HG03159 (cell line): ENCODE measurements around the gene ZFAND3.
A peak's percentile ranks its signal among the peaks of the same experiment; 100 is the strongest.

Experiments used
- ATAC-seq: cut with Tn5 transposase; IDR thresholded peaks from one replicate; pipeline ENCODE4 v1.9.1; 2021; ENCODE audit warnings: mild to moderate bottlenecking, moderate library complexity; ENCODE audit not compliant: unreplicated experiment

The ZFAND3 gene

GRCh38 chr6:37826993-37827392, 7.5 kb downstream of the ZFAND3 start:
- no peak for ATAC-seq

DNA sequence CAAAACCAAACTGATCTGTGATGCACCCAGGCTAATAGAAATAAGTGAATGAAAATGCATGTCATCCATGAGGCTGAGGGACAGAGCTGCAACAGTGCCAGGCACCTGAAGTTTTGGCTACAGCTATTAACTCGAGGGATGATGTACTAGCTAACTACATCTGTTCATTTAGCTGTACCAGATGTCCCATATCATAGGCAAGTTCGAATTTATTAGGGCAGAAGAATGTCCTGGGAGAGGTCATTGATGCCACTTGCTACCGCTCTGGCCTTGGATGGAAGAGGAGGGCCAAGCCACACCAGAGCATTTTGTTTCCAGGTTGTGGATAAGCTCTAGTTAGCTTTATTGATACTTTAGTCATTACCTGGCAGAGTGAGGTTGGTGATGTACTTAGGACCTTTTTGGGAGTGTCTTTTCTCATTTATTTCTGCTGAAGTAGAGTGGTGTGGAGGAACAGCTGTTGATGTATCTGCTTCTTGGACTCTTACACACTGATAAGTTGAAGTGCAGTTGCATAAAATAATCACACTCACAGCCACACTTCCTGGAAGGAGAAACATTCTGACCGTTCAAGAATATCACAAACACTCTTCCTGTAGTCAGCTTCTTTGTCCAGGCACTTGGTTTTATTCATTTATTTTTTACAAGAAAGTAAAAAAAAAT, 8.2 kb downstream of the ZFAND3 start:
- ATAC-seq: no peak

- ATAC-seq: peak; percentile 52
Measured at GRCh38 chr6:37830225-37830624, 10.7 kb downstream of the ZFAND3 start.

GRCh38 chr6:37831457-37831856, 11.9 kb downstream of the ZFAND3 start:
- no peak for ATAC-seq

GRCh38 chr6:37835923-37836322, 16.4 kb downstream of the ZFAND3 start:
- ATAC-seq: no peak

- ATAC-seq: no peak
Measured at GRCh38 chr6:37838219-37838921, 18.8 kb downstream of the ZFAND3 start.

GRCh38 chr6:37840143-37840939, 20.8 kb downstream of the ZFAND3 start:
- ATAC-seq: no peak

GRCh38 chr6:37840940-37841300, 21.4 kb downstream of the ZFAND3 start:
- ATAC-seq: no peak

DNA sequence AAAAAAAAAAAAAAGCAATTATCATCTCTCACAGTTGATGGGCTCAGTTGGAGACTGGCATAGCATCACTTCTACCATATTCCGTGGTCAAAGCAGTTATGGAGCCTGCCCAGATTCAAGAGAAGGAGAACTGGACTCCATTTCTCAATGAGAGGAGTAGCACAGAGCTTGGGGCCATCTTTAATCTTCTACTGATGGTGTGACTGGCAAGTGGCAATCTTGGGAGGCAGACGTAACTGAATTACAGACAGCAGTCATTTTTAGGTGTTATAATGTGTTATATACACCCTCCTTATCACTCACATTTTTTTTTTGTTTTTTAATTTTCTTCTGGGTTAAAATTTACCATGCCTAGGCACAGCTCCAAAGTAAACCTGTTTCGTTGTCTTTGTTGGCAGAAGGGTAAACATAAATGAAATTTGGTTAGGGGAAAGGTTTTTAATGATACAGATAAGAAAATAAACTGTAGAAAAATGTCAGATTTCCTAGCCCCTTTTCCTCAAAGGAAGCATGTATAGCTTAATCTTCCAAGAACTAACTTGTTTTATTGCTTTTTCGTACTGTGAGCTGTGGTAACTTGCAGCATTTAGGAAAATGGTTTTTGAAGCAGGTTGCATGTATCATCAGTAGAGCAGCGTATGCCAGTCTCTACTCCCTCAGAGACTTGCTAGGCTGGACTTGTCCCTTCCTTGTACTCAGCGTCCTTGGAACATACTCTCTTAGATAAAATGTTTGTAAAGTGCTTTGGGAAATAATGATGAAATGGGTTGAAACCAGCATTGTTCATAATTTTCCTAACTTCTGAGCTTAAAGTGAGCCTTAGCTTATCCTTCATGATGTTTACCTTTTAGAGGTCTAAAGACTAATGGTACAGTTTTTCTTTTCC, 25.7 kb downstream of the ZFAND3 start:
- ATAC-seq: no peak

DNA sequence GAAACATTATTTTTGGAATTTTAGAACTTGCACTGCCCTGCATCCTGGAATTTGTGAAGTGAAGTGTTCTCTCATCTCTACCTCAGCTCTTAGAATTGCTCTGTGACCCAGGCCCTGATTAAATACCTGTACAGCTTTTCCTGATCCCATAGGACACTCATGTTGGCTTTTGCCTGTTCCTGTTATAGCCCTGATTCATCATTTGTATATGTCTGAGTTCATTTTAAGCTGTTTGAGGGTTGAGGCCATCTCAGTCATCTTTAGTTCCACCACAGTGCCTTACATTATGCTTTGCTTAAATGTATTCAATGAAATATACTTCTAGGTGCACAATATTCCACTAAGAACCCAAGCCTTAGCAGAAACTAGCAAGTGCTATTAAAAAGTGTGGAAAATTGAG, 26.4 kb downstream of the ZFAND3 start:
- no peak for ATAC-seq

- ATAC-seq: no peak
Measured at GRCh38 chr6:37847704-37848103, 28.2 kb downstream of the ZFAND3 start.

GRCh38 chr6:37848371-37848770, 28.8 kb downstream of the ZFAND3 start:
- ATAC-seq: no peak

DNA sequence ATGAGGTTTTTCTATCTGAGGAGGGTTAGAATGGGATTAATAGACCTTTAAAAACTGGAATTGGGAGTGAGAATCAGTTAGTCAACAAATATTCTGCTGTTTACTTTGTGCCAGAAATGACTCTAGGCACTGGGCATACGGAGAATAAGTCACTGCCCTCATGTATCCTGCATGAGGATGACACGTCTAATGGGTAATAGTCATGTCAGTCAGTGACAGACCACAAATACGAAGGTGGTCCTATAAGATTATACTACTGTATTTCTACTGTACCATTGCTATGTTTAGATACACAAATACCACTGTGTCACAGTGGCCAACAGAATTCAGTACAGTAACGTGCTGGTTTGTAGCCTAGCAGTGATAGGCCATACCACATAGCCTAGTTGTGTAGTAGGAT, 30.7 kb downstream of the ZFAND3 start:
- ATAC-seq: no peak

DNA sequence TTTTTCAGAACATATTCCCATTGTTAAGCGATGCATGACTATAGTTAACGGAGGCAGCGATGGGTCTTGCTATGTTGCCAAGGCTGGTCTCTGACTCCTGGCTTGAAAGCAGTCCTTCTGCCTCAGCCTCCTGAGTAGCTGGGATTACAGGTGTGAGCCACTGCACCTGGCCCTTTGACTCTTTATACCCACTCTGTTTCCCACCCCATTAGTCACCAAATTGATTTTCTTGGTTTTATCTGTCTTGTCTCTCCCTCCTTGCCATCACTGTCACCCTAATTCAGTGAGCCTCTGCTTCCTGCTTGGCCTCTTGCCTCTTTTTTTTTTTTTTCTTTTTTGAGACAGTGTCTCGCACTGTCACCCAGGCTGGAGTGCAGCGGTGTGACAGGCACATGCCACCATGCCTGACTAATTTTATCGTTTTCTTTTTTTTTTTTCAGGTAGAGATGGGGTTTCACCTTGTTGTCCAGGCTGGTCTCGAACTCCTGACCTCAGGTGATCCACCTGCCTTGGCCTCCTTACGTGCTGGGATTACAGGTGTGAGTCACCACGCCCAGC, 31.3 kb downstream of the ZFAND3 start:
- no peak for ATAC-seq

DNA sequence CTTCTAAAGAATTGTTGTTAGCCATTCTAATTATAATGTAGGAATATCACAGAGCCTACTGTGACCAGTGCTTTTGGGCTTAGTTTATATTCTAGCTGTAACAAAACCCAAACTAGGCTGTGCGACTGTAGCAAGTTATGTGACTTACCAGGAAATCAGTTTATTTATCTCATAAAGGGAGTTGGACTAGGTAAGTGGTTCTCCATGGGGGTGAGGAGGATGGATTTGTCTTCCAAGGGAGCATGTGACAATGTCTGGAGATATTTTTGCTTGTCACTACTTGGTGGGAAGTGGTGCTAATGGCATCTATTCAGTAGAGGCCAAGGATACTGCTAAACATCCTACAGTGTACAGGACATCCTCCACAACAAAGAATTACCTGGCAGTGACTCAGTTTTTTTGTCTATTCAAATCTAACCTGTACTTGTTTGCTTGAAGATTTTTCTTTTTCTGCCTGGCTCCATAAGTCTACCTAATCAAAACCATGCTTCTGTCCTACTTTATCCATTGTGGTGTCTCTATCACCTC, 32.5 kb downstream of the ZFAND3 start:
- no peak for ATAC-seq

- no peak for ATAC-seq
Measured at GRCh38 chr6:37856285-37856684, 36.8 kb downstream of the ZFAND3 start.

- ATAC-seq: no peak
Measured at GRCh38 chr6:37858363-37858762, 38.8 kb downstream of the ZFAND3 start.

GRCh38 chr6:37860226-37860839, 40.8 kb downstream of the ZFAND3 start:
- no peak for ATAC-seq

DNA sequence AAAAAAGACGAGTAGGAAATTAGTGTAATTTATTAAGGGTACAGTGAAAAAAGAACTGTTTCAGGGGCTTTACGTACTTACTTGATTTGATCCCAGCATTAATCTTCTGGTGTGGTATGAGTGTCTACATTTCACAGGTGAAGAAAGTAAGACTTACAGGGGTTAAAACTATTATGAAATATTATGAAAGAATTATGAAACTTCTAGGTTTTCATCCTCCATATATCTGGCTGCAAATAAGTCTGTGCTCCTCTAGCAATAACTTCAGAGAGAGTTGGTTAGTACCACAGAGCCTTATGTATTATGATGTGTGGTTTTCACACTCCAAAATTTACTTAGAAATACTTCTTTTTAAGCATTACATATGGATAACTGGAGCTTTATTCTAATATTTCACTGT, 41.9 kb downstream of the ZFAND3 start:
- no peak for ATAC-seq

GRCh38 chr6:37862430-37862829, 42.9 kb downstream of the ZFAND3 start:
- no peak for ATAC-seq
